H7 (cell line): ENCODE results near the gene PDPK1. TPM values are rescaled to one million over a fixed set of nuclear protein-coding genes. Genes with fewer than 3 reads are reported as not detected.
"Not testable (repeated sequence)": the region's sequence is repeated elsewhere in the genome, so short reads cannot be mapped to it uniquely, and the experiment has no call there.

ENCODE experiments used
- DNase-seq: peaks from one replicate; pipeline ENCODE4 v3.0.0; 2012
- H3K27me3 ChIP-seq: 2 replicates; pipeline ENCODE4 v1.6.0; 2011; ENCODE audit warnings: mild to moderate bottlenecking, low read length; ENCODE audit not compliant: control insufficient read depth, insufficient read depth
- H3K36me3 ChIP-seq: replicated peaks from 2 replicates; pipeline ENCODE4 v1.5.1; 2011; ENCODE audit warnings: low read length; ENCODE audit not compliant: control insufficient read depth, insufficient read depth
- H3K4me3 ChIP-seq: 2 replicates; pipeline ENCODE4 v1.5.1; 2011; ENCODE audit warnings: low read depth, mild to moderate bottlenecking, control low read depth, low read length, moderate library complexity; ENCODE audit not compliant: insufficient read depth
- total RNA-seq: library from RNA; depleted of rRNA; stranded (reverse); fragments of >200 nt; shearing (Covaris generic); gene quantifications from 2 replicates; pipeline ENCODE4 v1.2.3, GENCODE V29; 2014; rRNA removed

The PDPK1 gene
- total RNA-seq, 1 experiment from 2014 or later = 11.4 TPM

DNA sequence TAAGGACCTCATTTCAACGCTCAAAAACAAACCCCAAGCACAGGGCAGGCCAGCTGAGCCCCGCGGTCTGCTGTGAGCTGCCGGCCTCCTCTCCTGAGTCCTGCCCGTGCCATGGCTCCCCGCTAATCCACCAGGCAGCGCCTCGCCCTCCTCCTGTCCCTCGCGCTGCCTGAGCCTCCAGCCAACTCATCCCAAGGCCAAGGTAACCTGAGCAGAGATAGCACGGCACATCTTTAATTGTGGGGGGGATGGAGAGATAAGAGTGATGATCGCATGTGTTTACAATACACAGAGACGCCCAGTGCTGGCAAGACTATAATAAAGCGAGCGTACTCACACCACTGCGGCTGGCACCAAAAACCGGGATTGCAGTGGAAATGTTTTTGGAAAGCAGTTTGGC, 104.7 kb downstream of the PDPK1 start:
- not testable (repeated sequence) for H3K27me3 ChIP-seq, H3K4me3 ChIP-seq, DNase-seq, H3K36me3 ChIP-seq

DNA sequence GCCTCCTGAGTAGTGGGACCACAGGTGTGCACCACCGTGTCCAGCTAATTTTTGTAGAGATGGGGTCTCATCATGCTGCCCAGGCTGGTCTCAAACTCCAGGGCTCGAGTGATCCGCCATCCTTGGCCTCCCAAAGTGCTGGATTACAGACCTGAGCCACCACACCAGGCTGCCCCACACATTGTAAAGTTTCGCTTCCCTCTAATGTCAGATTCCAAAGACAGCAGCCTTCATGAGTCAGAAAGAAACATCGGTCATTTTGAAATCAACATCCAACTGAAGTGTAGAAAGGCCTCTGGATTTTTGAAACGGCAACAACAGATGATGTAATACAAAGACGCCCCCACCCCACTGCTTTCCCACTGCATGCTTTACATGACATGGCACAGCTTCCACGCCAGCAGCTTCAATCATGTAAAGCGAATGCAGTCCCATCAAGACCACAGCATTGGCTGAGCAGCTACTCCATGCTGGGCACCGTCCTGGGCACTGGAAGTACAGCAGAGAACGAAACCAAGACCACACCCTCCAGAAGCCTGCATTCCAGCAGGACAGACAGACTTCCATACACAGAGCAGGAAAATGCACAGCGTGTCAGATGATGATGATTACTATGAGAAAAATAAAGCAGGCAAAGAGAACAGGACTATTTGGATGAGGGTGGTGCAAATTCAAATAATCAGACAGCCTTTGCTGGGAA, 107.1 kb downstream of the PDPK1 start:
- not testable (repeated sequence) for DNase-seq, H3K36me3 ChIP-seq, H3K27me3 ChIP-seq, H3K4me3 ChIP-seq

DNA sequence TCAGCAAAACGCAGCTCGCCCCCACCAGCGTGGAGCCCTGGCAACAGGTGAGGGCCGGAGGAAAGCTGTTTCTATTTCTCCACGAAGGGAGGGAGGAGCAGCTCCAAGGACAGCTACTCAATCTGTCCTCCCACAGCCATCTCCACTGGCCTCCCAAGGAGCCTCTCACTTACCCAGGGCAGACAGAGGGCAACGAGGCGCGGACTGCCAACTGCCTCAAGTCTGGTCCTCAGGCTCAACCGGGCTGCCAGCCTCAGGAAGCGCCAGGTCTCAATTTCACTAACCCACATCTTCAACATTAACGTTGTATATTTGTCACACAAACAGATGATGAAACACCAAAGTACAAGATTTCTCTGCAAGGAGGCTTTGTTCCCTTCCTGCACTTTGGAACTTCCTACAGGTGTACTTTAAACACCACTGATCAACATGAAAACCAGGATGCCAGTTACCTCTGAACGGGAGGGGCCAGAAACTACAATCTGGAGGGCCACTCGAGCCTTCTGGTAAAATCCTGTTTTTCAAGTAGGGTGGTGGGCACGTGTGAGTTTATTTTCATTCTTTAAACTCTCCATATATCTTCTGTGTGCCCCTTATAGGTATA, 113.5 kb downstream of the PDPK1 start:
- H3K27me3 ChIP-seq, H3K4me3 ChIP-seq, H3K36me3 ChIP-seq, DNase-seq: not testable (repeated sequence)

Other genes with a start within 250 kb of the PDPK1 start
- gene ABCA3, start 197.3 kb upstream of the PDPK1 start, total RNA-seq = 6.2 and 6.6 TPM in 2 replicates
- 81.5 and 82.6 TPM in 2 replicates for gene CCNF, start 108.6 kb upstream of the PDPK1 start, total RNA-seq
- gene TEDC2, start 77.9 kb upstream of the PDPK1 start, total RNA-seq = 87.2 and 90.7 TPM in 2 replicates
- gene NTN3, start 66.7 kb upstream of the PDPK1 start, total RNA-seq = 0.73 TPM in 1 of 2 replicates, not detected in the other
- 12.3 and 13.5 TPM in 2 replicates for gene TBC1D24, start 62.9 kb upstream of the PDPK1 start, total RNA-seq
- gene ATP6V0C, start 24.1 kb upstream of the PDPK1 start, total RNA-seq = 40.5 and 56.4 TPM in 2 replicates
- gene AMDHD2, start 17.6 kb upstream of the PDPK1 start, total RNA-seq = 50.5 and 62.3 TPM in 2 replicates
- not detected in 2 replicates for gene CEMP1, start 6.6 kb upstream of the PDPK1 start, total RNA-seq
- gene KCTD5, start 144.5 kb downstream of the PDPK1 start, total RNA-seq = 35.2 and 36.7 TPM in 2 replicates
- 2.0 and 3.1 TPM in 2 replicates for gene PRSS27, start 182.2 kb downstream of the PDPK1 start, total RNA-seq
- gene SRRM2, start 214.6 kb downstream of the PDPK1 start, total RNA-seq = 69.0 and 96.1 TPM in 2 replicates
- 236 and 269 TPM in 2 replicates for gene ELOB, start 239.3 kb downstream of the PDPK1 start, total RNA-seq
- gene PRSS33, start 249.5 kb downstream of the PDPK1 start, total RNA-seq = not detected in 2 replicates